ENCODE results near the gene C9orf152. TPM values are rescaled to one million over a fixed set of nuclear protein-coding genes. Genes with fewer than 3 reads are reported as not detected.

Gene C9orf152
- total RNA-seq, 3 donors from 2014 or later, result 0.14 TPM; not detected in 2

GRCh38 chr9:110180511-110181434 lies 27.2 kb downstream of the C9orf152 start:
- Mint-ChIP-seq H3K4me3 (no peak overlapping the region), H3K9me3 (peaks cover 7% of the 10 kb centered on the region), H3K27me3 (ENCODE audit: low read depth) (no peaks in the 10 kb centered on the region), H3K36me3 (ENCODE audit: insufficient read depth) (no peaks in the 10 kb centered on the region), H3K4me1 (ENCODE audit: low read depth) (no peaks in the 10 kb centered on the region)
- ATAC-seq (no peak), DNase-seq (no peak)

DNA sequence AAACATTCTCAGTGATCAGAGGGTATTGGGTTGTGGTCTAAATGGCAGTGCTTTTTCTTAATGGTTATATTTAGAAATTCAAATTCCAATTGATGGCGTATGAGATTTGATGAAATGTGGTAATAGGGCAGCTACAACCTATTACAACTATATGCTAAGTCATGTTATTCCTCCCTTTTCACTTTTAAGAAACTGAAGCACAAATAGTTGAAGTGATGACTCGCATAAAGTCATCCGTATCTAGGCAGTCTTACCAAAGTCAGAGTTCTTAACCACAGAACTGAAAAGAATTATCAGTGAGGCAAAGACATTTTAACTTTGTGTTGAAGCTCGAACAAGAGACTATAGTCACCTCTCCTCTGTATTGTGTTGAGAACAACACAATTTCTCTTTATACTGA lies 28.2 kb downstream of the C9orf152 start:
- H3K36me3 Mint-ChIP-seq (ENCODE audit: insufficient read depth), result no peaks in the 10 kb centered on the region
- no peaks in the 10 kb centered on the region for H3K4me1 Mint-ChIP-seq (ENCODE audit: low read depth)
- DNase-seq (no peak), ATAC-seq (no peak)
- no peak overlapping the region for H3K4me3 Mint-ChIP-seq
- no peaks in the 10 kb centered on the region for H3K27me3 Mint-ChIP-seq (ENCODE audit: low read depth)
- H3K9me3 Mint-ChIP-seq, result peaks cover 7% of the 10 kb centered on the region

DNA sequence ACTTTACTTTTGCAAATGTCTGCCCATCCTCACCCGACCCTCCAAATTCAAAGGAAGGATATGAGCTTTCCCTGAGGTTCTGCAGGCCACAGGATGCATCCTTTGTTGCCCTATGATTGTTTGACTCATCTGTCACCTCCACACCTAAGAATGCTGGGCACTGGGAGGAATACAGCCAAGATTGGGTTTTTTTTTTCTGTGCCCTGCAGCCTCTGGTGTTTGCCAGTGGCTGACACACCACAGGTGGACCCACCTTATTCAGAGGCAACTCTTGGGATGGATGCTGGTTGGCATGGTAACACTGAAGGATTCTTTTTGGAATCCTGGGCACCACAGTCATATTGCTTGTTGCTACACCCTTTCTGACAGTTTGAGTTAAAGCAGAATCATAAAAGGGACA lies 29.7 kb downstream of the C9orf152 start:
- H3K9me3 Mint-ChIP-seq, result peaks cover 7% of the 10 kb centered on the region
- H3K4me3 Mint-ChIP-seq, result no peak overlapping the region
- peaks cover 4% of the 10 kb centered on the region for H3K4me1 Mint-ChIP-seq (ENCODE audit: low read depth)
- ATAC-seq, result no peak
- DNase-seq, result no peak
- H3K36me3 Mint-ChIP-seq (ENCODE audit: insufficient read depth), result no peaks in the 10 kb centered on the region
- no peaks in the 10 kb centered on the region for H3K27me3 Mint-ChIP-seq (ENCODE audit: low read depth)

GRCh38 chr9:110175275-110175968 lies 32.5 kb downstream of the C9orf152 start:
- no peak for ATAC-seq
- Mint-ChIP-seq H3K27me3 (ENCODE audit: low read depth) (no peaks in the 10 kb centered on the region), H3K36me3 (ENCODE audit: insufficient read depth) (peaks cover 3% of the 10 kb centered on the region), H3K4me1 (ENCODE audit: low read depth) (peaks cover 5% of the 10 kb centered on the region), H3K9me3 (peaks cover under 1% of the 10 kb centered on the region), H3K4me3 (no peak overlapping the region)
- DNase-seq, result no peak

GRCh38 chr9:110173322-110173642 lies 34.7 kb downstream of the C9orf152 start:
- no peaks in the 10 kb centered on the region for H3K27me3 Mint-ChIP-seq (ENCODE audit: low read depth)
- peaks cover 5% of the 10 kb centered on the region for H3K4me1 Mint-ChIP-seq (ENCODE audit: low read depth)
- H3K4me3 Mint-ChIP-seq, result no peak overlapping the region
- no peak for ATAC-seq
- H3K36me3 Mint-ChIP-seq (ENCODE audit: insufficient read depth), result peaks cover 16% of the 10 kb centered on the region
- H3K9me3 Mint-ChIP-seq, result no peaks in the 10 kb centered on the region
- DNase-seq, result no peak

- no peaks in the 10 kb centered on the region for H3K9me3 Mint-ChIP-seq
- H3K4me3 Mint-ChIP-seq, result no peak overlapping the region
- ATAC-seq, result no peak
- H3K27me3 Mint-ChIP-seq (ENCODE audit: low read depth), result no peaks in the 10 kb centered on the region
- peaks cover 6% of the 10 kb centered on the region for H3K4me1 Mint-ChIP-seq (ENCODE audit: low read depth)
- no peak for DNase-seq
- H3K36me3 Mint-ChIP-seq (ENCODE audit: insufficient read depth), result peaks cover 19% of the 10 kb centered on the region
Measured at GRCh38 chr9:110170357-110171257, 37.4 kb downstream of the C9orf152 start.

DNA sequence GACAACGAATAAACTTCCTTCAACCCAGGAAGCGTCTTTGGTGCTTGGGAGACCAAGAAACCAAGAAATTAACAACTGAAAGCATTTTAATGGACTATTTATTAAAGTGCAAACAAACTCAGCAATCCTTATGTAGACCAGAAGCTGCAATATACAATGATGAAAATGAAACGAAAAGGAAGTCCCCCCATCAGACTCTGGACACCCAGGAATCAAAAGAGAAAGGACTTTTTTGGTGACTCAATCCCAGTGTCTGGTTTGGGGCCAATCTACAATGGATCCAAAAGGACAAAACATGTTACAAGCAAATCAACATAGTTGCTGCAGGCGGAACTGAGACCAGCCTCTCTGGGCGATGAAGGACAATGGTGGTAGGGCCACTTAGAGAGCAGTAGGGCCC lies 39.5 kb downstream of the C9orf152 start:
- H3K27me3 Mint-ChIP-seq (ENCODE audit: low read depth), result no peaks in the 10 kb centered on the region
- H3K4me3 Mint-ChIP-seq, result no peak overlapping the region
- ATAC-seq (no peak), DNase-seq (no peak)
- H3K9me3 Mint-ChIP-seq, result no peaks in the 10 kb centered on the region
- peaks cover 5% of the 10 kb centered on the region for H3K4me1 Mint-ChIP-seq (ENCODE audit: low read depth)
- H3K36me3 Mint-ChIP-seq (ENCODE audit: insufficient read depth), result peaks cover 19% of the 10 kb centered on the region

GRCh38 chr9:110161940-110162339 lies 46.0 kb downstream of the C9orf152 start:
- H3K9me3 Mint-ChIP-seq, result no peaks in the 10 kb centered on the region
- no peaks in the 10 kb centered on the region for H3K27me3 Mint-ChIP-seq (ENCODE audit: low read depth)
- no peak overlapping the region for H3K4me3 Mint-ChIP-seq
- H3K36me3 Mint-ChIP-seq (ENCODE audit: insufficient read depth), result peaks cover 16% of the 10 kb centered on the region
- DNase-seq (no peak), ATAC-seq (no peak)
- H3K4me1 Mint-ChIP-seq (ENCODE audit: low read depth), result peaks cover 41% of the 10 kb centered on the region

GRCh38 chr9:110160685-110161084 lies 47.3 kb downstream of the C9orf152 start:
- Mint-ChIP-seq H3K4me1 (ENCODE audit: low read depth) (peaks cover 54% of the 10 kb centered on the region), H3K9me3 (no peaks in the 10 kb centered on the region), H3K4me3 (no peak overlapping the region), H3K36me3 (ENCODE audit: insufficient read depth) (peaks cover 16% of the 10 kb centered on the region), H3K27me3 (ENCODE audit: low read depth) (no peaks in the 10 kb centered on the region)
- no peak for ATAC-seq
- no peak for DNase-seq

- ATAC-seq, result no peak
- Mint-ChIP-seq H3K4me1 (ENCODE audit: low read depth) (peaks cover 55% of the 10 kb centered on the region), H3K27me3 (ENCODE audit: low read depth) (no peaks in the 10 kb centered on the region), H3K9me3 (no peaks in the 10 kb centered on the region), H3K4me3 (peak overlapping the region; percentile 38), H3K36me3 (ENCODE audit: insufficient read depth) (peaks cover 16% of the 10 kb centered on the region)
- no peak for DNase-seq
Measured at GRCh38 chr9:110160123-110160522, 47.8 kb downstream of the C9orf152 start.

GRCh38 chr9:110157823-110158664 lies 49.9 kb downstream of the C9orf152 start:
- no peaks in the 10 kb centered on the region for H3K9me3 Mint-ChIP-seq
- H3K36me3 Mint-ChIP-seq (ENCODE audit: insufficient read depth), result peaks cover 16% of the 10 kb centered on the region
- peak overlapping the region; percentile 43 for H3K4me3 Mint-ChIP-seq
- H3K4me1 Mint-ChIP-seq (ENCODE audit: low read depth), result peaks cover 58% of the 10 kb centered on the region
- DNase-seq (no peak), ATAC-seq (peak; percentile 35 to 44)
- no peaks in the 10 kb centered on the region for H3K27me3 Mint-ChIP-seq (ENCODE audit: low read depth)

DNA sequence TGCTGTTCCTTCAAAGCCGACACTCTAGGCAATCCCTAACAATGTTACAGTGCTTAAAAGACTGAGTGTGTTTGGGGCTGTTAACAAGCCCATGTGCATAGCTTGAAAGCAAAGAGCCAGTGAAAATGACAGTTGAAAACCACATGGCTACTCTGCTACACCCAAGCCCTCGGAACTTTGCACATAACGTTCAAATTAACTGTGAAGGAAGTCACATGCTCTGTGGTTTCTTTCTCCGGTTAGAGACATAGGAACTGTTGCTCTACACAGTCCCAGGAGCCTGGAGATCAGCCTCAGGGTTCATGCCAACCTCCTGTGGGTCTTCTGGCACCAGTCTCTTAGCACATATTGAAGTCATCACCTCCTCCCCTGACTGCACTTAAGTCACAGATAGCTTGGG lies 51.1 kb downstream of the C9orf152 start:
- Mint-ChIP-seq H3K4me1 (ENCODE audit: low read depth) (peaks cover 62% of the 10 kb centered on the region), H3K4me3 (no peak overlapping the region), H3K9me3 (no peaks in the 10 kb centered on the region), H3K36me3 (ENCODE audit: insufficient read depth) (peaks cover 16% of the 10 kb centered on the region), H3K27me3 (ENCODE audit: low read depth) (no peaks in the 10 kb centered on the region)
- DNase-seq, result no peak
- ATAC-seq, result peak; percentile 42 to 52

- H3K27me3 Mint-ChIP-seq (ENCODE audit: low read depth), result no peaks in the 10 kb centered on the region
- H3K4me3 Mint-ChIP-seq, result no peak overlapping the region
- no peak for ATAC-seq
- no peak for DNase-seq
- H3K4me1 Mint-ChIP-seq (ENCODE audit: low read depth), result peaks cover 60% of the 10 kb centered on the region
- H3K9me3 Mint-ChIP-seq, result no peaks in the 10 kb centered on the region
- H3K36me3 Mint-ChIP-seq (ENCODE audit: insufficient read depth), result peaks cover 16% of the 10 kb centered on the region
Measured at GRCh38 chr9:110156416-110156815, 51.5 kb downstream of the C9orf152 start.

Measured in activated T-cell treated with anti-CD3 and anti-CD28 coated beads, Interleukin-2, amount 50 U/mL, for 4 hours (primary cell).